H9 (cell line): ENCODE data around the gene AZGP1. TPM values are rescaled to one million over a fixed set of nuclear protein-coding genes. Genes with fewer than 3 reads are reported as not detected.

Source experiments
- DNase-seq: peaks from one replicate; pipeline ENCODE4 v3.0.0-alpha.2; 2017
- H2AFZ ChIP-seq: one replicate; pipeline ENCODE4 v1.6.1; 2013; ENCODE audit warnings: mild to moderate bottlenecking, low read length, control low read depth, moderate library complexity
- H2AK5ac ChIP-seq: 2 replicates; pipeline ENCODE4 v1.6.1; 2013; ENCODE audit warnings: low read length, control low read depth, mixed read lengths; ENCODE audit not compliant: insufficient read length
- H2BK120ac ChIP-seq: one replicate; pipeline ENCODE4 v1.6.1; 2013; ENCODE audit warnings: low read depth, mild to moderate bottlenecking, low read length, control low read depth, inconsistent platforms; ENCODE audit not compliant: poor library complexity, severe bottlenecking
- H2BK12ac ChIP-seq: 2 replicates; pipeline ENCODE4 v1.6.1; 2013; ENCODE audit warnings: low read length, control low read depth, mixed read lengths, low read depth; ENCODE audit not compliant: insufficient read length
- H2BK15ac ChIP-seq: 2 replicates; pipeline ENCODE4 v1.6.1; 2013; ENCODE audit warnings: low read depth, low read length, control low read depth
- H2BK20ac ChIP-seq: one replicate; pipeline ENCODE4 v1.6.1; 2013; ENCODE audit warnings: low read depth, mild to moderate bottlenecking, low read length, control low read depth, inconsistent platforms; ENCODE audit not compliant: poor library complexity, severe bottlenecking
- H2BK5ac ChIP-seq: 2 replicates; pipeline ENCODE4 v1.6.1; 2013; ENCODE audit warnings: low read length, control low read depth, mixed read lengths; ENCODE audit not compliant: insufficient read length
- H3K14ac ChIP-seq: 2 replicates; pipeline ENCODE4 v1.6.1; 2013; ENCODE audit warnings: low read length, control low read depth; ENCODE audit not compliant: insufficient read depth
- H3K18ac ChIP-seq: 2 replicates; pipeline ENCODE4 v1.6.1; 2013; ENCODE audit warnings: low read depth, mild to moderate bottlenecking, mixed read lengths, low read length, control low read depth; ENCODE audit not compliant: insufficient read length
- H3K23ac ChIP-seq: 2 replicates; pipeline ENCODE4 v1.6.1; 2013; ENCODE audit warnings: low read length, control low read depth, mixed read lengths, low read depth; ENCODE audit not compliant: insufficient read length
- H3K23me2 ChIP-seq: 2 replicates; pipeline ENCODE4 v1.6.1; 2013; ENCODE audit warnings: low read depth, mild to moderate bottlenecking, mixed read lengths, low read length, control low read depth; ENCODE audit not compliant: insufficient read length, poor library complexity, severe bottlenecking
- H3K27ac ChIP-seq: 2 replicates; pipeline ENCODE4 v1.5.1; 2013; ENCODE audit warnings: low read length, control low read depth, mixed read lengths, low read depth; ENCODE audit not compliant: insufficient read length
- H3K27me3 ChIP-seq: 2 replicates; pipeline ENCODE4 v1.6.1; 2013; ENCODE audit warnings: low read length, control low read depth, inconsistent platforms; ENCODE audit not compliant: insufficient read depth
- H3K4ac ChIP-seq: 2 replicates; pipeline ENCODE4 v1.6.1; 2013; ENCODE audit warnings: low read depth, mild to moderate bottlenecking, control low read depth, inconsistent platforms, low read length, moderate library complexity
- H3K4me1 ChIP-seq: 2 replicates; pipeline ENCODE4 v1.6.1; 2013; ENCODE audit warnings: low read length, control low read depth, inconsistent platforms; ENCODE audit not compliant: insufficient read depth
- H3K4me2 ChIP-seq: 2 replicates; pipeline ENCODE4 v1.6.1; 2013; ENCODE audit warnings: low read length, control low read depth, mixed read lengths; ENCODE audit not compliant: insufficient read length, insufficient read depth
- H3K56ac ChIP-seq: 2 replicates; pipeline ENCODE4 v1.6.1; 2013; ENCODE audit warnings: low read depth, mild to moderate bottlenecking, mixed read lengths, low read length, control low read depth; ENCODE audit not compliant: insufficient read length
- H3K79me1 ChIP-seq: 2 replicates; pipeline ENCODE4 v1.6.1; 2013; ENCODE audit warnings: low read depth, mild to moderate bottlenecking, moderate library complexity, low read length, control low read depth, inconsistent platforms; ENCODE audit not compliant: insufficient read depth, poor library complexity, severe bottlenecking
- H3K79me2 ChIP-seq: 2 replicates; pipeline ENCODE4 v1.6.1; 2013; ENCODE audit warnings: low read length, control low read depth, inconsistent platforms; ENCODE audit not compliant: insufficient read depth
- H3K9ac ChIP-seq: 2 replicates; pipeline ENCODE4 v1.6.1; 2013; ENCODE audit warnings: low read length, control low read depth, mixed read lengths; ENCODE audit not compliant: insufficient read length; ENCODE audit errors: extremely low read depth
- H3K9me3 ChIP-seq: one replicate; pipeline ENCODE4 v1.6.1; 2013; ENCODE audit warnings: low read depth, low read length, inconsistent platforms; ENCODE audit not compliant: control insufficient read depth
- H3T11ph ChIP-seq: one replicate; pipeline ENCODE4 v1.6.1; 2013; ENCODE audit warnings: mild to moderate bottlenecking, low read length, control low read depth, inconsistent platforms
- H4K20me1 ChIP-seq: one replicate; pipeline ENCODE4 v1.6.1; 2013; ENCODE audit not compliant: control insufficient read depth, insufficient read length, insufficient read depth
- H4K5ac ChIP-seq: 2 replicates; pipeline ENCODE4 v1.6.1; 2013; ENCODE audit warnings: low read depth, mild to moderate bottlenecking, mixed read lengths, low read length, control low read depth; ENCODE audit not compliant: insufficient read length
- H4K8ac ChIP-seq: replicated peaks from 2 replicates; pipeline ENCODE4 v1.6.1; 2013; ENCODE audit warnings: low read length, control low read depth, mixed read lengths, low read depth; ENCODE audit not compliant: insufficient read length
- H4K91ac ChIP-seq: 2 replicates; pipeline ENCODE4 v1.6.1; 2013; ENCODE audit warnings: low read depth, mild to moderate bottlenecking, moderate library complexity, mixed read lengths, low read length, control low read depth; ENCODE audit not compliant: insufficient read length
- H3K27ac Mint-ChIP-seq, 3 experiments: 2 replicates in 2 of 3; 3 replicates in 1 of 3; pipeline ENCODE4 v1.8.0; 2020 to 2021; ENCODE audit warnings: mixed read lengths in 3 of 3, mild to moderate bottlenecking in 1 of 3, moderate library complexity in 1 of 3
- H3K27me3 Mint-ChIP-seq: 2 replicates; pipeline ENCODE4 v1.8.0; 2021; ENCODE audit warnings: low read depth, mild to moderate bottlenecking, moderate library complexity, mixed read lengths
- H3K36me3 Mint-ChIP-seq, 3 experiments: 2 replicates in 2 of 3; 3 replicates in 1 of 3; pipeline ENCODE4 v1.8.0; 2020 to 2021; ENCODE audit warnings: low read depth in 3 of 3, mixed read lengths in 3 of 3; ENCODE audit not compliant: insufficient read depth in 1 of 3
- H3K4me1 Mint-ChIP-seq, 2 experiments: 2 replicates each; pipeline ENCODE4 v1.8.0; 2020; ENCODE audit warnings: mixed read lengths in 2 of 2
- H3K4me3 Mint-ChIP-seq, 2 experiments: 2 replicates in 1 of 2; 3 replicates in 1 of 2; pipeline ENCODE4 v1.8.0; 2020 to 2021; ENCODE audit warnings: mild to moderate bottlenecking in 2 of 2, mixed read lengths in 2 of 2, moderate library complexity in 1 of 2
- H3K9me3 Mint-ChIP-seq, 2 experiments: 2 replicates in 1 of 2; 3 replicates in 1 of 2; pipeline ENCODE4 v1.8.0; 2020; ENCODE audit warnings: mild to moderate bottlenecking in 2 of 2, mixed read lengths in 2 of 2, moderate library complexity in 1 of 2
- WGBS: extraction: QIAGEN DNeasy Blood & Tissue Kit; methylation state at CpG from one replicate; pipeline ENCODE4 v1.1.7; 2013; ENCODE audit warnings: missing lambda C conversion rate, low lambda C conversion rate, mixed read lengths; ENCODE audit not compliant: insufficient read length; ENCODE audit errors: extremely low coverage; 5-methylcytosine and 5-hydroxymethylcytosine counted together
- total RNA-seq: library from RNA; stranded (reverse); gene quantifications from 2 replicates; pipeline ENCODE4 v1.2.1, GENCODE V29; 2021
- TF ChIP-seq, protein P1 (sequence below): fragments of 200-600 bp; sonication (generic); conservative IDR thresholded peaks from 3 replicates; pipeline ENCODE4 v1.8.0; 2021; ENCODE audit warnings: antibody characterized with exemption, mild to moderate bottlenecking

Gene AZGP1
- total RNA-seq, 1 experiment from 2014 or later = not detected

DNA sequence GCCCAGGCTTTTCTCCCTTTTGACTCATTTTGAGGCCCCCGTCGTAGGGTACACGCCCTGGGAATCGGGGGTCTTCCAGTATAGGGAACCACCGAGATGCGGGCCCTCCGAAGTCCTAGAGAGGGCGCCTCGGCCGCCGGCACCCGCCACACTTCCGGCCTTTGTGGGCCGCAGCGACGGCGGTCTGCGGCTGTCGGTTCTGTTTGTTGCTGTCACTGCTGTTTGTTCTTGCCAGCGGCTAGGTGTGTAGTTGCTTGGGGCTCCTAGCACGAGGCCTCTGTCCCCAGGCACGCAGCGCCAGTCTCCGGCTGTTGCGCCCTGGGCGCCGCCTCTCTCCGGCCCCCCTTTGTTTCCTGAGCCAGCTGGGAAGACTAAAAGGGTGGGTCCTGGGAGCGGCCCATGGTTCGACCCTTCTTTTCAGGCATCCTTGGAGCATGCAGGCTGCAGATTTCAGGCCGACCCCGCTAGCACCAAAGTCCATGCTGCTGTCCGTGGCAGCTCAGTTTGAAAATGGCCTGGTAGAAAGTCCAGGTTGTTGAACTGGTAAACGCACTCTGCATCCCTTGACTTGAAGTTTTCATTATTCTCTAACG, 21.8 kb upstream of the AZGP1 start:
- DNase-seq = peak; percentile 67
- Histone ChIP-seq H3K9ac (peak overlapping the region; percentile 6), H2BK5ac (no peak overlapping the region), H3K23ac (no peak overlapping the region), H4K5ac (no peak overlapping the region), H3K18ac (peak overlapping the region; percentile 59), H3K27me3 (no peaks in the 10 kb centered on the region), H3K4me1 (no peaks in the 10 kb centered on the region), H4K8ac (no peak overlapping the region), H3K23me2 (no peaks in the 10 kb centered on the region), H4K91ac (no peak overlapping the region), H2BK12ac (no peak overlapping the region), H4K20me1 (no peaks in the 10 kb centered on the region), H2BK120ac (no peak overlapping the region), H2AFZ (no peak overlapping the region), H3K79me2 (no peaks in the 10 kb centered on the region), H3K14ac (peak overlapping the region; percentile 82; the same call in 1 of the 2 replicates), H3K9me3 (no peaks in the 10 kb centered on the region), H3T11ph (no peak overlapping the region), H3K79me1 (no peaks in the 10 kb centered on the region), H3K4me2 (peak overlapping the region; percentile 39), H3K56ac (no peak overlapping the region), H2BK20ac (no peak overlapping the region), H2AK5ac (no peak overlapping the region), H3K4ac (no peak overlapping the region), H3K27ac (no peak overlapping the region), H2BK15ac (no peak overlapping the region)
- Mint-ChIP-seq H3K4me1 (no peaks in the 10 kb centered on the region), H3K4me3 (peak overlapping the region in 1 of 2 experiments; percentile 15; a peak in 3 of 5 replicates), H3K36me3 (no peaks in the 10 kb centered on the region), H3K9me3 (no peaks in the 10 kb centered on the region; a peak in 1 of 5 replicates), H3K27me3 (no peaks in the 10 kb centered on the region; the same call in 1 of the 2 replicates), H3K27ac (peak overlapping the region in 1 of 3 experiments; percentile 28; a peak in 1 of 7 replicates)
- TF ChIP-seq, protein P1, sequence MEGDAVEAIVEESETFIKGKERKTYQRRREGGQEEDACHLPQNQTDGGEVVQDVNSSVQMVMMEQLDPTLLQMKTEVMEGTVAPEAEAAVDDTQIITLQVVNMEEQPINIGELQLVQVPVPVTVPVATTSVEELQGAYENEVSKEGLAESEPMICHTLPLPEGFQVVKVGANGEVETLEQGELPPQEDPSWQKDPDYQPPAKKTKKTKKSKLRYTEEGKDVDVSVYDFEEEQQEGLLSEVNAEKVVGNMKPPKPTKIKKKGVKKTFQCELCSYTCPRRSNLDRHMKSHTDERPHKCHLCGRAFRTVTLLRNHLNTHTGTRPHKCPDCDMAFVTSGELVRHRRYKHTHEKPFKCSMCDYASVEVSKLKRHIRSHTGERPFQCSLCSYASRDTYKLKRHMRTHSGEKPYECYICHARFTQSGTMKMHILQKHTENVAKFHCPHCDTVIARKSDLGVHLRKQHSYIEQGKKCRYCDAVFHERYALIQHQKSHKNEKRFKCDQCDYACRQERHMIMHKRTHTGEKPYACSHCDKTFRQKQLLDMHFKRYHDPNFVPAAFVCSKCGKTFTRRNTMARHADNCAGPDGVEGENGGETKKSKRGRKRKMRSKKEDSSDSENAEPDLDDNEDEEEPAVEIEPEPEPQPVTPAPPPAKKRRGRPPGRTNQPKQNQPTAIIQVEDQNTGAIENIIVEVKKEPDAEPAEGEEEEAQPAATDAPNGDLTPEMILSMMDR = peak; percentile 36; the same call in 2 of the 3 replicates
- WGBS = no CpG with 5 or more reads among the region's 35 CpGs
